ENCODE measurements around the gene KAT2A.
A peak's percentile ranks its signal among the peaks of the same experiment; 100 is the strongest.

Gene KAT2A

DNA sequence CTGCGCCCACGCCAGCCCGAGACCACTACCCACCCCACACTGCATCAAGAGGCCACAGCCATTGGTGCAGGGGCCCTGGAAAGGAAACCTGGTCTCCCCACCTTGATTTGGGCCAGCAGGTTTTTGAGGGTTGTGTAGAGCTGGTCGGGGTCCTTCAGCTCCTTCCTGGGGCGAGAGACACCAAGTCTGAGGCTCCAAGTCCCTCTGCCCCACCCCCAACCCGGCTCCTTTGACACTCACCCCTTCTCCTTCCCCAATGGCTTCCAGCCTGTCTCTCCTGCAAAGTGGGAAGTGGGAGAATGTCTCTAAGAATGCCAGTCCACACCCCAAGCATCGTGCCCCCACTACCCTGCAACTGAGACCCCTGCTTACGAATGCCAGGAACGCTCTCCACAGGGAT is 7.0 kb downstream of the KAT2A start:
- DNase-seq (ENCODE audit: low read depth in 2 of 2): no peak

DNA sequence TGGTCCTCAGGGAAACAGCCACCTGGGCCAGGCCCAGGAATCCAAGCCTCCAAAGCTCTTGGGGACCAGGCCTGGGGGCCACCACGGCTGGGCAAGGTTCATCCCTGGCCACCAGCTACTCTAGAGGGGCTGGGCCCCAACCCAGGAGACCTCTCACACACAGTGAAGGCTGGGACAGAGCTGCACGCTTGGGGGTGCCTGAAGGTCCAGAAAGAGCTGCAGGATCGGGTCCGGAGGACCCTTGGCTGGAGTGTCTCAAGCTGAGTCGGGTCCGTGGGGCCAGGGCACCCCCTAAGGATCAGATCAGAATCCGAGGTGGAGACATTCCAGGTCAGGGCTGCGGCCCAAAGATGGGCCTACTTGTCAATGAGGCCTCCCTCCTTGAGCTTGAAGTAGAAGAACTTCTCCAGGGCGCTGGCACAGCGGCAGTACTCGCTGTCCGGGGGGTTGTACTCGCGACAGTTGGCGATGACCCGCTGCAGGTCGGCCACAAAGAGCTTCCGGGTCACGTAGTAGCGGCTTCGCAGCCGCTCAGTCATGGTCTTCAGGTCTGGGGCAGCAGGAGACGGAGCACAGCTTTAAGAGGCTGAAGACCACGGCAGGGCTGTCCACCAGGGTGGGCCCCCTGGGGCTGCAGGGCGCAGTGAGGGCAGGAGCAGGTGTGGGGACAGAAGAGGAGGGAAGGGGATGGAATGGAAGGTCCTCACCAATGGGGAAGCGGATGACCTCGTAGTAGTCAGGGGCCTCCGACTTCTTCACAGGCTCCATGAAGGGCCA is 7.7 kb downstream of the KAT2A start:
- DNase-seq (ENCODE audit: low read depth in 2 of 2): no peak

- DNase-seq (ENCODE audit: low read depth in 2 of 2): peak; percentile 64 to 72
Measured at GRCh38 chr17:42112552-42113176, 8.5 kb downstream of the KAT2A start, which contains the start of gene DHX58. DHX58 (minus strand) TSS chr17:42112714; CDS start chr17:42111892, 822 bp downstream.

GRCh38 chr17:42111871-42112551 is 9.2 kb downstream of the KAT2A start:
- DNase-seq (ENCODE audit: low read depth in 2 of 2): no peak

DNA sequence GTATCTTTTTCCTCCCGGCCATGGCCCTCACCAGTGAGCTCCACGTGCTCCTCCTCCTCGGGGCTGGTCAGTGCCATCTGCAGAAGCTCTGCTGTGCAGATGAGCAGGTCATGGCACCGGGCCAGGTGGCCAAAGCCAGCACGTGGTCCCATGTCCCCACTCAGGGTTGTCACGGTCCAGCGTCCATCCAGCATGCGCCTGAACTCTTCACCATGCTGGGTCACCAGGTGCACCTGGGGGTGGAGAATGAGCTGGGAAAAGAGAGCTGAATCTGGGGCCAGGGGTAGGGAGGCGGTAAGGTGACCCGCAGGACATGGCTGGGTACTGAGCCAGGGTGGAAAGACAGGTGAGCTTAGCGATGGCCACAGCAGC is 9.9 kb downstream of the KAT2A start:
- no peak for DNase-seq (ENCODE audit: low read depth in 2 of 2)

- DNase-seq (ENCODE audit: low read depth in 2 of 2): no peak
Measured at GRCh38 chr17:42110301-42111264, 10.6 kb downstream of the KAT2A start.

GRCh38 chr17:42109086-42109485 is 12.1 kb downstream of the KAT2A start:
- DNase-seq (ENCODE audit: low read depth in 2 of 2): no peak

DNA sequence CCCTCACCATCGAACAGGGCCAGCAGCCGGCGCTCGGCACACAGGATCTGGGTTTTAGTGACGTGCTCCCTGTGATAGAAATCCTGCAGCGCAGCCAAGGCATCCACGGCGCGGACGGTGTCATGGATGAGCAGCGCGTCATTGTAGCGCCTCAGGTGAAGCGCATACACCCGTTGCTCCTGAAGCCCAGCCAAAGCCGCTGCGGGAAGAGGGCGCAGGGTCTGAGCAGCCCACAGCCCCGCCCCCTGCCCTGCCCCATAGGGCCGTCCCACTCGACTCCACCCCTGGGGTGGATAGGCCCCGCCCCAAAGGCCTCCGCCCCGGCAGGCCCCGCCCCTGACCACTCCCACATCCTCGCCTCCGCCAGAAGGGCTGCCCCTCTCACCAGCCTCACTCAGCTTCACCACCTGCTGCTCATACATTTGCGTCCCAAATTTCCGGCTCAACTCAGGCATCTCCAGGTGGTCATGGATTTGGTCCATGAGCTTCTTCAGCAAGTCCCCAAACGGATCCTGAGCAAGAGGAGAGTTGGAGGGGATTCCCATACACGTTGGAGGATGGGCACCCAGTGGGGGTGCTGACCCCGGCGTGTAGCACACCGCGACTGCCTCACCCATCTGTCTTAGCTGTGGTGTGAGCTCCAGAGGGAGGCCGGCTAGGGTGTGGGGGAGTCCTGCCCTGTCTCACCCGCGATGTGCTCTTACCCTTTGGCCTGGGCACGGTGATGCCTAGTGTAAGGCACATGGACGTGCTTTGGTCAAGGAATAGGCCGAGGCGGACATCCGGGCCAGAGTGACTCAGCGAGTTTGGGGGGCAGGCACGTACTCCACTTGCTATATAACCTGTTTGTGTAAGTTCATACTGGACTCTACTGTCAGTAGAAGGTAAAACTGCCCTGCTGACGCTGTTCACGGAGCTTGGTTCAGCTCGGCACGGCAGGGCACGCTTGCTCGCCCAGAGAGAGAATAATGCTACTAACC is 13.3 kb downstream of the KAT2A start:
- peak; percentile 77 to 96 for DNase-seq (ENCODE audit: low read depth in 2 of 2)

DNA sequence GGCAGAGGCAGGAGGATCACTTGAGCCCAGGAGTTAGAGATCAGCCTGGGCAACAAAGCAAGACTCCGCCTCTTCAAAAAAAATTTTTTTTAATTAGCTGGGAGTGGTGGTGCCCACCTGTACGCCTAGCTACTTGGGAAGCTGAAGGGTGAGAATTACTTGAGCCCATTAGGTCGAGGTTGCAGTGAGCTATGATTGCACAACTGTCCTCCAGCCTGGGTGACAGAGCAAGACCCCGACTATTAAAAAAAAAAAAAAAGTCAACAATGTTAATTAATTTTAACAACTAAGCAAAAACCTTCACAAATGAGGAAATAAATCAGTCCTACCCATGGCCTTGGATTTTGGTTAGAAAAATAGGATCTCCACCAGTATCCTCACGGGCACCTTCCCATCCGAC is 14.0 kb downstream of the KAT2A start:
- DNase-seq (ENCODE audit: low read depth in 2 of 2): no peak

DNA sequence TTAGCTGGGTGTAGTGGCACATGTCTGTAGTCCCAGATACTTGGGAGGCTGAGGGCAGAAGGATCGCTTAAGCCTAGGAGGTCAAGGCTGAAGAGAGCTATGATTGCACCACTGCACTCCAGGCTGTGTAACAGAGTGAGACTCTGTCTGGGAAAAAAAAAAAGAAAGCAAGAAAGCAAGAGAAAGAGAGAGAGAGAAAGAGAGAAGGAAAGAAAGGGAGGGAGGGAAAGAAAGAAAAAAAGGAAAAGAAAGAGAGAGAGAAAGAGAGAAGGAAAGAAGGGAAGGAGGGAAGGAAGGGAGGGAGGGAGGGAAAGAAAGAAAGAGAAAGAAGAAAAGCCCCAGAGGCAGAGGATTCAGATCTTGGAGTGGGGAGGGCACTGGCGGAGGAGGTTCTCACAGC is 15.2 kb downstream of the KAT2A start:
- no peak for DNase-seq (ENCODE audit: low read depth in 2 of 2)

DNA sequence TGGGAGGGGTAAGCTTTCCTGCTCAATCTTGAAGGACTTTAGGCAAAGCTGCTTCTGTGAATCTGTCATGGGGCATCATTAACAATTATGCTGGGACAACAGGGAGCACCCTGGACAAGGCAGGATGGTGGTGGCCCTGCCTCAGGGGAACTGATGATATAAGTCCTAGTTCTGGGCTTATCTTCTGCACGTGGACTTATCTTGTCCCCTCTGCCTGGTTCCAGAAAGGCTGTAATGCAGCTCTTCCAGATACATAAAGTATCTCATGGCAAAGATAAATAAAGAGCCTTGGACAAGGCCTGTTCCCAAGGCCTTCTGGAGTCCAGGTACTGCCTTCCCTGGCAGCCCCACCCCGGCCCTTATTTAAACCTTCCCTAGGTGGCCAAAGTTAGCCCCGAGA is 16.9 kb downstream of the KAT2A start:
- no peak for DNase-seq (ENCODE audit: low read depth in 2 of 2)

DNA sequence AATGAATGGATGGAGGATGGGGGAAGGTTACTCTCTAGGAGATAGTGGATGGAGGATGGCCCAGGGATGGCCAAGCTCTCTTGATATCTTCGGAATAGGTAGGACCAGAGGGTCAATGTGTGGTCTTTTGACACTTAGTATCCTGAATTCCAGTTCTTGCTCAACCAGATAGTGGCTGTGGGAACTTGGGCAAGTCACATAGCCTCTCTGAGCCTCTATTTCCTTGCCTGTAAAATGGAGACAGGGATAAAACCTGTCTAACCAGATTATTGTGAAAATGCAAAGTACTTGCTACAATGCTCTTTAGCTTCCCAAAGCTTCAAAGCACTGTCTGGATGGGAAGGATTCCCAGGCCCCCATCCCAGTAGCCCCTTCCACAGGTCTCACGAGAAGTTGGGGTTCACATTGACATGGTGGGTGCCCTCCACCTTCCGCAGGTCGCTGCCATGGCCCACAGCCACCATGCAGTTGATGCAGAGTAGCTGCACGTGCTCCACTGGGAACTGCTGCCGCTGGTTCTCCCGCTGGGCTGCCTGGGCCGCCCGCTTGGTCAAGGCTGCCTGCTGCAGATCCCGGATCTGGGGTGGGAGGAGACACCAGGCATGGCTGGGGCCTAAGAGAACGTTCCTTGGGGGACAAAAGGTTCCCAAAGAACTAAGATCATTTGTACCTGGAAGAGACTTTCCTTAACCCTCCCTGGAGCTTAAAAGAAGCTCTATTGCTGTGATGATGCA is 17.8 kb downstream of the KAT2A start:
- no peak for DNase-seq (ENCODE audit: low read depth in 2 of 2)

- DNase-seq (ENCODE audit: low read depth in 2 of 2): peak; percentile 55 to 65
Measured at GRCh38 chr17:42101513-42102292, 19.5 kb downstream of the KAT2A start.

GRCh38 chr17:42098730-42099399 is 22.3 kb downstream of the KAT2A start:
- no peak for DNase-seq (ENCODE audit: low read depth in 2 of 2)

- no peak for DNase-seq (ENCODE audit: low read depth in 2 of 2)
Measured at GRCh38 chr17:42097691-42098631, 23.2 kb downstream of the KAT2A start, which contains the start of gene ZNF385C. ZNF385C (minus strand) TSS chr17:42098473; CDS start chr17:42063056, 35,417 bp downstream.

GRCh38 chr17:42096360-42097111 is 24.6 kb downstream of the KAT2A start:
- no peak for DNase-seq (ENCODE audit: low read depth in 2 of 2)
